GM06990 (cell line): ENCODE results near the gene PCGF6.
"Not testable (repeated sequence)": the region's sequence is repeated elsewhere in the genome, so short reads cannot be mapped to it uniquely, and the experiment has no call there.

Experiments used
- DNase-seq: peaks from one replicate; pipeline ENCODE4 v3.0.0-alpha.2; 2011; ENCODE audit not compliant: insufficient read length; ENCODE audit errors: extremely low read depth
- H3K27me3 ChIP-seq: replicated peaks from 2 replicates; pipeline ENCODE4 v1.6.0; 2011; ENCODE audit warnings: low read length; ENCODE audit not compliant: control insufficient read depth, insufficient read depth
- H3K36me3 ChIP-seq: 2 replicates; pipeline ENCODE4 v1.5.1; 2011; ENCODE audit warnings: low read length; ENCODE audit not compliant: control insufficient read depth, insufficient read depth
- H3K4me3 ChIP-seq: replicated peaks from 2 replicates; pipeline ENCODE4 v1.5.1; 2011; ENCODE audit warnings: low read depth, mild to moderate bottlenecking, control low read depth, low read length
- TF ChIP-seq, protein P1 (sequence below): IDR thresholded peaks from 2 replicates; pipeline ENCODE4 v1.5.1; 2011; ENCODE audit warnings: low read length, control low read depth, mild to moderate bottlenecking, inconsistent platforms; ENCODE audit not compliant: insufficient read depth, poor library complexity, severe bottlenecking

Gene PCGF6

DNA sequence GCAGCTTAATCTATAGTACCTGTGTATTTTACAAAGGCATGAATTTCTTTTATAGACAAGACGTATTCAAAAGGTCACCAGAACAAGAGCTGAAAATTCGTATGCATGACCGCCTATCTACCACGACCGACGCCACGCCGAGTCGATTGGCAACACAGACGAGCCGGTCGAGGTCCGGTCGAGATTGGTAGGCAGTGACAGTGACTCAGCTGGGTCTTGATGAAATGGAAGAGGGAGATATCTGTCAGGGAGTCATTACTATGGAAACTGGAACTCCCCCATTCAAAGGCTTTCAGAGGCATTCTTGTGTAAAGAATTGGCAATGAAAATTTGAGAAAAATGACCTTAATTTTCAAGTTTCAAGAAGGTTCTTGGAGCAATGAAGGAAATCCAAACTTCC is 43.2 kb upstream of the PCGF6 start:
- H3K4me3 ChIP-seq, result no peak overlapping the region
- H3K36me3 ChIP-seq, result peaks cover 7% of the 10 kb centered on the region
- TF ChIP-seq, protein P1, sequence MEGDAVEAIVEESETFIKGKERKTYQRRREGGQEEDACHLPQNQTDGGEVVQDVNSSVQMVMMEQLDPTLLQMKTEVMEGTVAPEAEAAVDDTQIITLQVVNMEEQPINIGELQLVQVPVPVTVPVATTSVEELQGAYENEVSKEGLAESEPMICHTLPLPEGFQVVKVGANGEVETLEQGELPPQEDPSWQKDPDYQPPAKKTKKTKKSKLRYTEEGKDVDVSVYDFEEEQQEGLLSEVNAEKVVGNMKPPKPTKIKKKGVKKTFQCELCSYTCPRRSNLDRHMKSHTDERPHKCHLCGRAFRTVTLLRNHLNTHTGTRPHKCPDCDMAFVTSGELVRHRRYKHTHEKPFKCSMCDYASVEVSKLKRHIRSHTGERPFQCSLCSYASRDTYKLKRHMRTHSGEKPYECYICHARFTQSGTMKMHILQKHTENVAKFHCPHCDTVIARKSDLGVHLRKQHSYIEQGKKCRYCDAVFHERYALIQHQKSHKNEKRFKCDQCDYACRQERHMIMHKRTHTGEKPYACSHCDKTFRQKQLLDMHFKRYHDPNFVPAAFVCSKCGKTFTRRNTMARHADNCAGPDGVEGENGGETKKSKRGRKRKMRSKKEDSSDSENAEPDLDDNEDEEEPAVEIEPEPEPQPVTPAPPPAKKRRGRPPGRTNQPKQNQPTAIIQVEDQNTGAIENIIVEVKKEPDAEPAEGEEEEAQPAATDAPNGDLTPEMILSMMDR, result no peak
- peak; percentile 19 for DNase-seq
- H3K27me3 ChIP-seq, result no peaks in the 10 kb centered on the region

DNA sequence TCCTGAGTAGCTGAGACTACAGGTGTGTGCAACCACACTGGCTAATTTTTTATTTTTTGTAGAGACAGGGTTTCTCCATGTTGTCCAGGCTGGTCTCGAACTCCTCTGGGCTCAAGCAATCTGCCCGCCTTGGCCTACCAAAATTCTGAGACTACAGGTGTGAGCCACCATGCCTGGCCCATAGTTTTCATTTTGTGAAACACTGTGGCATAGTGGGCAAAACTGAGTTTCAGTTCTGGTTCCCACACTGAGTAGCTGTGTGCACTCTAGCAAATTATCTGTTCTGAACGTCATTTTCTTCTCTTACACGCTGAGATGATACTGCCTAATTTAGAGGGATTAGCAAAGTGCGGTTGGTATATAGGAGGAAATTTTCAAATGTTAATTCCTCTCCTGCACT is 31.8 kb upstream of the PCGF6 start:
- Histone ChIP-seq H3K4me3 (no peak overlapping the region), H3K36me3 (peaks cover 3% of the 10 kb centered on the region), H3K27me3 (no peaks in the 10 kb centered on the region)
- DNase-seq, result peak; percentile 25
- TF ChIP-seq, protein P1, result no peak

DNA sequence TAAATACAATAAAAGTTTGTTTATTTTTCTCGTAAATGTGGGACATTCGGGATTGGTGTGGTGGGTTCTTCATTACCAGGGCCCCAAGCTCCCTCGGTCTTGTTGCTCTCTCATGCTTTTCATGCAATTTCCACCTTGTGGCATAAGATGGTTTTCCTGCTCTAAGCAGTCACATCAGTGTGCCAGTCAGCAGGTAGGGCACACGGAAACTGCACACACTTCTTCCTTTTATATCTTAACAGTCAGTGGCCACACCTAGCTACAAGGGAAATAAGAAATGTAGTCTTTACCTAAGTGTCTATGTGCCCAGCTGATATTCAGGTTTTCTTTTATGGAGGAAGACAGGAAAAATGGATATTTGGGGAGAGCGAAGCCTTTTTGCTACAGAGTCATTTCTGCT is 23.3 kb upstream of the PCGF6 start:
- Histone ChIP-seq H3K4me3 (no peak overlapping the region), H3K27me3 (no peaks in the 10 kb centered on the region), H3K36me3 (peaks cover 5% of the 10 kb centered on the region)
- TF ChIP-seq, protein P1, result no peak
- no peak for DNase-seq

DNA sequence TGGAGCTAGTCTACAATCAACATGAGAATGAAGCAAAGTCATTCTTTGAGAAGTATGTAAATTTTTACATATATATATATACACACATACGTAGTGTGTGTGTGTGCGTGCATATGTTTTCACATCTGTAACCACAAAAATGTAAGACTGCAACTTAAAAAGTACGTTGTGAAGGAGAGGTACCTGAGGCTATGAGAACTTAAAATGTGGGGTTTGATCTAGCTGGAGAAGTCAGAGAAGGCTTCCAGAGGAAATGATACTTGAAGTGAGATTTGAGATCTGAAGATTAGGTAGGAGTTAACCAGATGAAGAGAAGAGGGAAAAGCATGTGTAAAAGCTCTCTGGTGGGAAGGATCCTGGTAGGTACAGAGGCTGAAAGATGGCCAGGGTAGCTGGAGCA is 22.6 kb upstream of the PCGF6 start:
- Histone ChIP-seq H3K36me3 (peaks cover 5% of the 10 kb centered on the region), H3K4me3 (no peak overlapping the region), H3K27me3 (no peaks in the 10 kb centered on the region)
- DNase-seq, result no peak
- TF ChIP-seq, protein P1, result no peak

DNA sequence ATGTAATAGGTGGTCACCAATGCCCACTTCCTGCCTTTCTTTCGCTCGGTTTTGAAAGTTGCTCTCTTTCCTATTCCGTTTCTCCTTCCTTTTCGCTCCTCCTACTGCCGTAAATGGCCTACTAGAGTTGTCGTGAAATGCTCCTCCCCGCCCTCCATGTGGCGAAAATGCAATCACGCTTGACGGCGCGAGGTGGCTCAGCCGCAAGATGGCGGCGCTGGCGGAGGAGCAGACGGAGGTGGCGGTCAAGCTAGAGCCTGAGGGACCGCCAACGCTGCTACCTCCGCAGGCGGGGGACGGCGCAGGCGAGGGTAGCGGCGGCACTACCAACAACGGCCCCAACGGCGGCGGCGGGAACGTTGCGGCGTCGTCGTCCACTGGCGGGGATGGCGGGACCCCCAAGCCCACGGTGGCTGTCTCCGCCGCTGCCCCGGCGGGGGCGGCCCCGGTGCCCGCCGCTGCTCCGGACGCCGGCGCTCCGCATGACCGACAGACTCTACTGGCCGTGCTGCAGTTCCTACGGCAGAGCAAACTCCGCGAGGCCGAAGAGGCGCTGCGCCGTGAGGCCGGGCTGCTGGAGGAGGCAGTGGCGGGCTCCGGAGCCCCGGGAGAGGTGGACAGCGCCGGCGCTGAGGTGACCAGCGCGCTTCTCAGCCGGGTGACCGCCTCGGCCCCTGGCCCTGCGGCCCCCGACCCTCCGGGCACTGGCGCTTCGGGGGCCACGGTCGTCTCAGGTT is 17.0 kb upstream of the PCGF6 start, which contains the start of gene TAF5:
TSS of gene TAF5 (plus strand) at position 195 of the 737 bp plus-strand sequence. CDS start at position 209, 14 bp downstream.
- no peaks in the 10 kb centered on the region for H3K36me3 ChIP-seq
- H3K4me3 ChIP-seq, result peak within 1 kb of the TSS; percentile 78
- no peaks in the 10 kb centered on the region for H3K27me3 ChIP-seq
- peak; percentile 93 for DNase-seq
- TF ChIP-seq, protein P1, result no peak

DNA sequence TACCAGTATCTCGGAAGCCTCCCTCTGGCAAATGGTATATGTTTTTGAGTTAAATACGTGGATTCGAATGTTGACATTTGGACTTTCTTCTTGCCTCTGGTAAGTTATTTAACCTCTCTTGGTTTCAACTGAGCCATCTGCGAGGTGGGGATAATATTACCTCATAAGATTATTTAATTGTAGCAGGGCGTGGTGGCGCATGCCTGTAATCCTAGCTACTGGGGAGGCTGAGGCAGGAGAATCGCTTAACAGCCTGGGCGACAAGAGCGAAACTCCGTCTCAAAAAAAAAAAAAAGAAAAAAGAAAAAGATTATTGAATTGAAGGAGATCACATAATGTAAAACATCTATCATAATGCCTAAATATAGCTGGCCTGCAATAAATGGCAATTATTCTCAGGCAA is 16.4 kb upstream of the PCGF6 start:
- H3K4me3 ChIP-seq, result peak overlapping the region; percentile 78
- H3K27me3 ChIP-seq, result no peaks in the 10 kb centered on the region
- no peaks in the 10 kb centered on the region for H3K36me3 ChIP-seq
- no peak for DNase-seq
- TF ChIP-seq, protein P1, result no peak

DNA sequence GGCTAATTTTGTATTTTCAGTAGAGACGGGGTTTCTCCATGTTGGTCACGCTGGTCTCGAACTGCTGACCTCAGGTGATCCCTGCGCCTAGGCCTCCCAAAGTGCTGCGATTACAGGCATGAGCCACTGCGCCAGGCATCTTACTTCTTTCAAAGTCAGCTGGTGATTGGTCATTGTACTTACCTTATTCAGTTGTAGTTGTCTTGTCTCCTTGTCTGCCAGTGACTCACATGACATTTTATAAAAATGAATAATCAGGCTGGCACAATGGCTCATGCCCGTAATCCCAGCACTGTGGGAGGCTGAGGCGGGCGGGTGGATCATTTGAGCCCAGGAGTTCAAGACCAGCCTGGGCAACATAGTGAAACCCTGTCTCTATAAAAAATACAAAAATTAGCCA is 9.9 kb upstream of the PCGF6 start:
- not testable (repeated sequence) for H3K27me3 ChIP-seq, H3K4me3 ChIP-seq, DNase-seq, H3K36me3 ChIP-seq

DNA sequence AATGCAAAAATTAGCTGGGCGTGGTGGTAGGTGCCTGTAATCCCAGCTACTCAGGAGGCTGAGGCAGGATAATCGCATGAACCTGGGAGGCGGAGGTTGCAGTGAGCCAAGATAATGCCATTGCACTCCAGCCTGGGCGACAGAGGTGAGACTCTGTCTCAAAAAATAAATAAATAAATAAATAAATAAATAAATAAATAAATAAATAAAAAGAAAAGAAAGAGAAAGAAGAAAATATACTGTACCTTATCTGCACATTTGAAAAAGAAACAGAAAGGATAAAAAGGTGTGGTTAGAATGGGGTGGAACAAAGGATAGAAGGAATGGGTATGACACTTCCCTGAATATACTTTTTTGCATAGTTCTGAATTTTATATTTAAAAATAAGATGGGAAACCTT is 8.6 kb upstream of the PCGF6 start:
- not testable (repeated sequence) for H3K27me3 ChIP-seq, H3K4me3 ChIP-seq, H3K36me3 ChIP-seq, DNase-seq
